Prostate gland (tissue), 2 donors: ENCODE measurements around the gene RAB43.

Experiments used
- POLR2A ChIP-seq: fragments of 450-650 bp; IDR thresholded peaks from one replicate; pipeline ENCODE4 v1.6.1; 2016; ENCODE audit warnings: antibody characterized with exemption, mild to moderate bottlenecking
- TF ChIP-seq, protein P1 (sequence below), 4 experiments: fragments of 200-600 bp in 2 of 4; fragments of 450-650 bp in 2 of 4; sonication (generic) in 2 of 4; IDR thresholded peaks; 1 replicate in 3 of 4; 2 replicates in 1 of 4; pipeline ENCODE4 v1.5.1; 2016 to 2019; ENCODE audit warnings: antibody characterized with exemption in 4 of 4, mild to moderate bottlenecking in 2 of 4, moderate library complexity in 2 of 4

DNA sequence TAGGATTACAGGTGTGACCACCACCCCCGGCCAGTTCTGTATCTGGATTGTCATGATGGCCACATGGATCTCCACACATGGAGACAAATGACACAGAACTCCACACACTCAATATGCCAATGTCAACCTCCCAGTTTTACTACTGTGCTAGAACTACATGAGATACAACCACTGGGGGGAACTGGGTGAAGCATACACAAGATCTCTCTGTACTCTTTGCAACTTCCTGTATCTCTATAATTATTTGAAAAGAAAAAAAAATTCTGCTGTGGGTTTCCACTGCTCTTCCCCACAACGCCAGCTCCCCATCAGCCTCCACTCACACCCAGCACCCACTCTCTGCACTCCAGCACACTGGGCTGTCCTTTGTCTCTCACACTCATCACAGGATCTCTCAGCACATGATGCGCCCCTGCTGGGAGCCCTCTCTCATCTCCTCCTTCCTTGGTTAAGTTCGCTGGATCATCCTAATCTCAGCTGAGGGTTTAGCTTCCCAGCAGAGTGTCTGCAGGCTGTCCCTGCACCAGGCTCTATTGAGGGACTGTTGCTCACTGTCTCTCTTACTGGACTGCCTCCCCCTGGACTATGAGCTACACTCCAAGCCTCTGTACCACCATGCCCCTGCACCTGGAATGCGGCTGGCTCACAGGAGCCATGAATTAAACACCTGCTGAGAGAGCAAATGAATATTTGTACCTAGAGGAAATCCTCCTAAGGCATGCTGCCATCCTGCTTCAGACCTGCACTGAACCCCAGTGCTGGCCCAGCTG is 10.7 kb upstream of the RAB43 start:
- no peak for TF ChIP-seq POLR2A
- TF ChIP-seq, protein P1, sequence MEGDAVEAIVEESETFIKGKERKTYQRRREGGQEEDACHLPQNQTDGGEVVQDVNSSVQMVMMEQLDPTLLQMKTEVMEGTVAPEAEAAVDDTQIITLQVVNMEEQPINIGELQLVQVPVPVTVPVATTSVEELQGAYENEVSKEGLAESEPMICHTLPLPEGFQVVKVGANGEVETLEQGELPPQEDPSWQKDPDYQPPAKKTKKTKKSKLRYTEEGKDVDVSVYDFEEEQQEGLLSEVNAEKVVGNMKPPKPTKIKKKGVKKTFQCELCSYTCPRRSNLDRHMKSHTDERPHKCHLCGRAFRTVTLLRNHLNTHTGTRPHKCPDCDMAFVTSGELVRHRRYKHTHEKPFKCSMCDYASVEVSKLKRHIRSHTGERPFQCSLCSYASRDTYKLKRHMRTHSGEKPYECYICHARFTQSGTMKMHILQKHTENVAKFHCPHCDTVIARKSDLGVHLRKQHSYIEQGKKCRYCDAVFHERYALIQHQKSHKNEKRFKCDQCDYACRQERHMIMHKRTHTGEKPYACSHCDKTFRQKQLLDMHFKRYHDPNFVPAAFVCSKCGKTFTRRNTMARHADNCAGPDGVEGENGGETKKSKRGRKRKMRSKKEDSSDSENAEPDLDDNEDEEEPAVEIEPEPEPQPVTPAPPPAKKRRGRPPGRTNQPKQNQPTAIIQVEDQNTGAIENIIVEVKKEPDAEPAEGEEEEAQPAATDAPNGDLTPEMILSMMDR (IDR thresholded peaks at IDR 0.05), result no peak
